NCI-H524 treated with DMSO at 0.1 percent for 48 hours (cell line): ENCODE results near the gene RHBDF2.
"Not testable (repeated sequence)": the region's sequence is repeated elsewhere in the genome, so short reads cannot be mapped to it uniquely, and the experiment has no call there.

ENCODE experiments used
- DNase-seq: peaks from one replicate; lab custom pipeline; 2025; lab: John Stamatoyannopoulos, UW

RHBDF2 gene

DNA sequence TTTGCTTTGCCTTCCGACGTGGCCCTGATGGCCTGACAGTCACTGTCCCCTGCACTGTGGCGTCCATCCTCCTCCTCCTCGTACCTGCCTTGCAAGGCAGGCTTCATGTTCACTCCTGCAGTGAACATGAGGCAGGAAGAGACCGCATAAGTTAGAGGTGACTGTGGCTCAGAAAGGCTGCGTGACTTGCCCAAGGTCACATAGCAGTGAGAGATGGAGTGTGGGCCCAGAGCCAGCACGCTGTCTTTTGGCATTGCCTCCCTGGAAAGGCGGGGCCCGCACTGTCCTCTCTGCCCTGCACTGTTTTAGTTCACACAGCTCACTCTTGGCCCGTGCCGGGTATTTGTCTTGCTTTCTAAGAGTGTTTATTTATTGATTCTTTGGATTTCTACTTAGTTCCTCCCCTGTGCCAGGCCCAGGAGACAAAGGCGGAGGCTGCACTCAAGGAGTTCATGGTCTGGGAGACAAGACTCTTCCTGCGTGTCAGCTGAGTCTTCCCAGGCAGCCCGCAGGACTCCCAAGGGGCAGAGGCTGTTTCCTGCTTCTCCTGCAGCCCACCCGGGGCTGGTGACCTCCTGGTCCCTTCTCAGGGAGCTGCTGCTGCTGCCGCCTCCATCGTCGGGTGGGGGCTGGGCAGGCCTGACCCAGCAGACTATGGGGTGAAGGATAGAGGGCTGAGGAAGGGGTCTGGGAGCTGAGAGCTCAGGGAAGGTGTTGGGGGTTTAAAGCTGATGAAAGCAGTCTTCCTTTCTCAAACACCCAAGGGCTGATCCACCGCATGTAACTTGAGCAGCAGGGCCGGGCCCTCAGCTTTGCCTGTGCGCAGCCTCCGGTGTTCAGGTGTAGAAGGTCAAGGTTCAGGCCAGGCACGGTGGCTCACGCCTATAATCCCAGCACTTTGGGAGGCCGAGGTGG lies 23.6 kb upstream of the RHBDF2 start:
- DNase-seq, result no peak

DNA sequence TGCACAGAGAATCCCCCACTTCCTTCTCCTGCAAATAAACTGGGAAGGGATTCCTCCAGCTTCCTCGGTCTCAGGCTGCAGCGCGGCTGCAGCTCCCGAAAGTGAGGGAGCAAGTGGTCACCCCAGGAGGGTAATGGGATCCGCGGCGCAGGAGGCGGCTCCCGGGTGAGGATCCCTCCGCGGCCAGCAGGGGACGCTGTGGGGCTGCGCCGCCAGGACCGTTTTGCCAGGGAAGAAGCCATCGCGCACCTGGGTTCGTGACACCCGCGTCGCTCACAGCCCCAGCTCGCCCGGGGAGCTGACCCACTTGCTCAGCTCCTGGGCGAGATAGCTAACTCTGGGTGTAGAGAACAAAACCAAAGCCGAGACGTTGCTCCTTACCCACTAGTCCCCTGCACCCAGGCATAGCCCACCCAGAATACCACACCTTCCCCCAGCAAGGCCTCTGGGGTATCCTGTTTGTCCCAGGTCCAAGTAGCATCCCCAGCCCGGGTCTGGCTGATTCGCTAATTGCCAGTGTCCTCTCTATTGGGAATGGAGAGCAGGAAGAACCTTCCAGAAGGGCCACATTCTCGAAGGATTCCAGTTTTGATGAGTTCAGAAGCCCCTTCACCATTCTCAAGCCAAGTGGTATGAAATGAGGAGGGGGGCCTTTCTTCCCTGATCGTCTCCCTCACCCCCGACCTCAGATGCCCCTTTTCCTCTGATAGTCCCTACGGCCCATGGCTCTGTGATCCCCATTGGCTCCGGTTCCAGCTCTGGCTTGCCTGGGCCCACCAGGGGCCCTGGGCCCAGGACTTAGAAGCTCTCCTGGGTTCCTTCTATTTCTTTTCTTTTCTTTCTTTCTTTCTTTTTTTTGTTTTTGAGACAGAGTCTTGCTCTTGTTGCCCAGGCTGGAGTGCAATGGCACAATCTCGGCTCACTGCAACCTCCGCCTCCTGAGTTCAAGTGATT lies 22.1 kb upstream of the RHBDF2 start:
- peak; percentile 29 for DNase-seq

DNA sequence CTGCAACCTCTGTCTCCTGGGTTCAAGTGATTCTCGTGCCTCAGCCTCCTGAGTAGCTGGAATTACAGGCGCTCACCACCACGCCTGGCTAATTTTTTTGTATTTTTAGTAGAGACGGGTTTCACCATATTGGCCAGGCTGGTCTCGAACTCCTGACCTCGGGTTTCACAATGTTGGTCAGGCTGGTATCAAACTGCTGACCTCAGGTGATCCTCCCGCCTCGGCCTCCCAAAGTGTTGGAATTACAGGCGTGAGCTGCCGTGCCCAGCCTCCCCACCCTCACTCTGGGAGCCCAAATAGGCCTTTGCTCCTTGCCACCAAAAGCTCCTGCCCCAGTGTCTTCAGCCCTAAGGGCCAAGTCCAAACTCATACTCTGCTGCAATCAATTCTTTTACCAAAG lies 20.5 kb upstream of the RHBDF2 start:
- not testable (repeated sequence) for DNase-seq

DNA sequence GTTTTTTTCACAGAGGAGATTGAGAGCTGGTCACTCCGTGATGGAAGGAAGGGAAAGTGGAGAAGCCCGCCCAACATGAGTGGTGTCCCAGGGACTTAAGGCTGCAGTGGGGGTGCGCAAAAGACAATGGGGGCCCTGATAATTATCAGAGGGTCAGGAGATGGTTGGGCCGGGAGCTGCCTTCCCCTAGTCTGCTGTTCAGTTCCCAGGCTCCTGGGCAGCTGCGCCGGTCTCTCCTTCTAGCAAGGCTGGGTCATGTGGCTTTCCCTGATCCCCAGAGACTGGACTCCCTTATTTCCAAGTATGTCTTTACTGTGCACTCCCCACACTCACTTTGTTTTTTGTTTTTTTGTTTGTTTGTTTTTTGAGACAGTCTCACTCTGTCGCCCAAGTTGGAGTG lies 20.0 kb upstream of the RHBDF2 start:
- DNase-seq, result no peak

GRCh38 chr17:76519048-76519966 lies 18.1 kb upstream of the RHBDF2 start:
- no peak for DNase-seq

DNA sequence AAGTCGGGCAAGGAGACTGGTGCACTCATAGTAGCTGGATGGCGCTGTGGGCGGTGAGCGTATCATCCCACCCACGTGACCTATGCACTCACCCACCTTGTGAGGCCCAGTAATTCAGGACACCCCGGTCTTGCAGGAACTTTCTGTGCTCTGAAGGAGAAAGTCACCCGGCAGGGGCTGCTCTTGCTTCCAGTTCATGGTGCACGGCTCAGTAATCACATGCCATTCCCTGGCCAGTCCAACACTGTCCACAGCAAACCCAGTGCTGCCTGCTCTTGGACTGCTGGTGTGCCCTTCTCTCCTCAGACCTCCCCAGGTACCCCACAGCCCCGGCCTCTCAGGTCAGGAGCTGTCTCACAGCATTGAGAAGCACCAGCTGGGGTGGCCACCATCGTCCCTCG lies 16.4 kb upstream of the RHBDF2 start:
- DNase-seq, result no peak

DNA sequence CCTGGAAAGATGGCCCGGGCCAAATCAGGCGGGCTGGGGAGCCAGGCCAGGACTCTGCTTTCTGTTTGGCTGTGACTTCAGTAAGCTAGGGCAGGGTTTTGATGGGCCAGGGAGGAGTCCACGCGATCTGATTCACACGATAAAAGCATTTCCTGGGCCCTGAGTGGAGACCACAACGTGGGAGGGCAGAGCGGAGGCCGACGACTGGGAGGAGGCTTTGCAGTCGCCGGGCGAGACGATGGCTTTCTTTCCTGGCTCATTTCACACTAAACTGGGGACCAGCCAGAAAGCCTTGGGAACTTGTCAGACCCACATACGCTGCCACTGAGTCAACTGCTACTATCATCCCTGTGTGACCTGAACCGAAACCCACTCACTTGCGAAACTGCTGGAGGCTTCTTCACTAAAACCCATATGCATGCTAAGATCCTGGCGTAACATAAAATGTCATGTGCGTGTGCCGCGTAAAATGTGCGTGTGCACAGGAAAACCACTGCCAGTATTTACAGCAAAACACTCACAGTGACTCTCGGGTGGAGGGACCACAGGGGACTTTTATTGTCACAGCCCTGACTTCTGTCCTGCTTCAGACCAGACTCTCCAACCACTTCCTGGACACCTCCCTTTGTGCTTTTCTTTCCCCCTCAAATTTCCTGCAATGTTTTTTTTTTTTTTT lies 14.2 kb upstream of the RHBDF2 start:
- DNase-seq, result no peak

DNA sequence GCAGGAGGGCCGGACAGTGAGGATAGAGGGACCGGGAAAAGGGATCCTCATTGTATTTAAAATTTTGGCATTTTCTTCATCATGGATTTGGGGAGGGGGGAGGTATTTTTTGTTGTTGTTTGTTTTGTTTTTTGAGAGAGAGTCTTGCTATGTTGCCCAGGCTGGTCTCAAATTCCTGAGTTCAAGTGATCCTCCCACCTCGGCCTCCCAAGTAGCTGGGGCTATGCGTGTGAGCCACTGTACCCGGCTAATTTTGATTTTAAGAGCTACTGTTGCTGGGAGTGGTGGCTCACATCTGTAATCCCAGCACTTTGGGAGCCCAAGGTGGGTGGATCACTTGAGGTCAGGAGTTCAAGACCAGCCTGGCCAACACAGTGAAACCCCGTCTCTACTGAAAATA lies 13.1 kb upstream of the RHBDF2 start:
- DNase-seq, result not testable (repeated sequence)

DNA sequence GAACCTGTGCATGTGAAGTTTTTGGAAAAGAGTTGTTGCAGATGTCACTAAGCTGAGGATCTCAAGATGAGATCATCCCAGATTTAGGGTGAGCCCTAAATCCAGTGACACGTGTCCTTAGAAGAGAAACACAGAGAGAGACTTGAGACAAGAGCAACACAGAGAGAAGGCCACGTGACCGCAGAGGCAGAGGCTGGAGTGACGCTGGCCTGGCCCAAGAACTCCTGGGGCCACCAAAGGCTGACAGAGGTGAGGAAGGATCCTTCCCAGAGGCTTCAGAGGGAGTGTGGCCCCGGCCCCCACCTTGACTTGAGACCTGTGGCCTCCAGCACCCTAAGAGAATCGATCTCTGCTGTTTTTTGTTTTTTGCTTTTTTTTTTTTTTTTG lies 12.1 kb upstream of the RHBDF2 start:
- DNase-seq, result no peak

GRCh38 chr17:76512366-76513305 lies 11.4 kb upstream of the RHBDF2 start:
- DNase-seq, result no peak

DNA sequence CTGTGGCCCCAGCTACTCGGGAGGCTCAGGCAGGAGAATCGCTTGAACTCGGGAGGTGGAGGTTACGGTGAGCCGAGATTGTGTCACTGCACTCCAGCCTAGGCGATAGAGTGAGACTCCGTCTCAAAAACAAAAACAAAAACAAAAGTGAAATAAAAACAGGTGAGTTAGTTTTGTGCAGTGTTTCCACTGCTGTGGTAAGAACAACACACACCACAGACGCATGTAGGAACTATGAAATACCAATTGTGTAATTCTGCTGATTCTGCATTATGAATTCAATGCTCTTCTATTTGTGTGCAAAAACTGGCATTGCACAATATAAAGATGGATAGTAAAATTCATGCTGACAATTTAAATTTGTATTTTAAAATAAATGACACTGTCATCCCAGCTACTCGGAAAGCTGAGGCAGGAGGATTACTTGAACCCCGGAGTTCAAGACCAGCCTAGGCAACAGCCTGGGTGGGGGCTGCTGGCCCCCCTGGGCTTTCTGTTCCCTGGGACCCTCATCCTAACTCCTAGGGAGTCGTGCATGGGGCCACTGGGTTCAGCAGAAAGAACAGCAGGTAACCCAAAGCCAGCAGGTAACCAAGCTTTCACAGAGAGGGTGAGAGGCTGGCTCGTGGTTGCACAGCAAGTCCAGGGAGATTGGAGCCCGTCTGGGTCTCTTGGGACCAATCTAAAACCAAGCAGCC lies 10.6 kb upstream of the RHBDF2 start:
- DNase-seq, result no peak

DNA sequence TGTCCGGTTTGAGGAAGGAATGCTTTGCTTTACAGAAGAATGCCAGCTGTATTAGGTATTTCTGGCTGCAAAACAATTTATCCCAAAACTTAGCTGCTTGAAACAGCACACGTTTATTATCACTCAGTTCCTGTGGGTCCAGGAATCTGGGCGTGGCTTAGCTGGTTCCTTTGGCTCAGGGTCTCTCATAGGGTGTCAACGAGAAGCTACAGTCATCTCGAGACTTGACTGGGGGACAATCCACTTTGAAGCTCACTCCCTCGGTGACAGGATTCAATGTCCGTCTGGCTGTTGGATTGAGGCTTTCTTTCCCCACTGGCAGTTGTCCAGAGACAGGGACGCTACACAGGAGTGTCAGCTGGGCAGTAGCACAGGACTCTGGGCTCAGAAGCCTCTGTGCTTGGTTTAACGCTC lies 9.6 kb upstream of the RHBDF2 start:
- no peak for DNase-seq

- not testable (repeated sequence) for DNase-seq
These were observed 7.3 kb upstream of the RHBDF2 start for GRCh38 chr17:76508472-76509063.

- peak; percentile 65 for DNase-seq
These were observed 5.5 kb upstream of the RHBDF2 start for GRCh38 chr17:76506408-76507345.

GRCh38 chr17:76504117-76504516 lies 2.9 kb upstream of the RHBDF2 start:
- no peak for DNase-seq

GRCh38 chr17:76502341-76503211 lies 1.4 kb upstream of the RHBDF2 start:
- DNase-seq, result no peak

- no peak for DNase-seq
These were observed 644 bp upstream of the RHBDF2 start for GRCh38 chr17:76501827-76502307.
